ENCODE results near the gene GPBP1. TPM values are rescaled to one million over a fixed set of nuclear protein-coding genes. Genes with fewer than 3 reads are reported as not detected.

The GPBP1 gene
- total RNA-seq, result 34.6 and 36.5 TPM in 2 replicates

GRCh38 chr5:57173319-57174127, at the start of gene GPBP1:
Gene GPBP1, plus strand, starts transcription at chr5:57174059. Its CDS starts 40,072 bp downstream, at chr5:57214131.

Other genes with a start within 250 kb of the GPBP1 start
- 31.8 and 34.5 TPM in 2 replicates for gene MIER3, start 221.9 kb upstream of the GPBP1 start, total RNA-seq